Measurements from ENCODE around the gene DHX15.

The DHX15 gene

DNA sequence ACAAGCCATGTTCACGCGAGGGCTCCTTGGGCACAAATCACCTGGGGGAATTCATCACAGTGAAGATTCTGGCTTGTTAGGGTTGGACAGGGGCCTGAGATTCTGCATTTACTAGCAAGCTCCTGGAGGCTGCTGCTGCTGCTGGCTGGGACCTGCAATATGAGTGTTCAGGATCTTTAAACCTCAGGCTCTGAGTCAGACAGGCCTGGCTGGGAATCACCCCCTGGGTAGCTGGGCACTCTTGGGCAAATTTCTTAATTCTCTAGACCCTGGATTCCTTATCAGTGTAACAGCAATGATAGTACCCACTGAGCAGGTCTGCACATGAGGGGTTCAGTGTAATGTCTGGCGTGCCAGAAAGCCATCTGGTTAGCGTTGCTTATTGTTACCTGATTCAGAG is 101.5 kb downstream of the DHX15 start:
- DNase-seq (no peak), ATAC-seq (no peak)

DNA sequence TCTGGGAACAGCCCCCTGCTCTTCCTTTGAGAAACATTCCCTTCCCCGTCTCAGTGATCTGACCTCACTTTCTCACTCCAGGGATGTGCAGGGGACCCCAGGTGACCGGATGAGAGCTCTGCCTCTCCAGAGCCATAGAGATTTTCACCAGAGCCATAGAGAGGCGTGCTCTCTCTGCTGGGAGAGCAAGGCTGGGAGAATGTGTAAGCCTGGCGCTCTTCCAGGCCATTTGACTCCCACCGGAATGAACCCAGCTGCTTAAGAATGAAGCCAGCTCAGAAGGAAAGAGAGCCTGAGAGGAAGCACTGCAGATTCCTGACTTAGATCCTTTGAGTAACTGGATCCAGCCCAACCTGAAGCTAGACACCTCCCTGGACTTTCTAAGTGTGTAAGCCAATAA is 106.4 kb downstream of the DHX15 start:
- ATAC-seq, result no peak
- no peak for DNase-seq

All from stimulated activated naive CD8-positive, alpha-beta T cell treated with anti-CD3 and anti-CD28 coated beads, Interleukin-15, Interleukin-2, amounts not matched to agents 100 U/mL and 50 U/mL, for 24 hours (primary cell).